Right atrium auricular region (tissue), 2 donors: ENCODE data around the gene DTL. TPM values are rescaled to one million over a fixed set of nuclear protein-coding genes. Genes with fewer than 3 reads are reported as not detected.

ENCODE experiments used
- DNase-seq: peaks from one replicate; pipeline ENCODE4 v3.0.0-alpha.2; 2019; ENCODE audit warnings: low spot score
- H3K27ac ChIP-seq, 2 donors: fragments of 200-600 bp; sonication (generic); 1 replicate in 1 of 2; 2 replicates in 1 of 2; pipeline ENCODE4 v1.5.1; 2016 to 2019
- H3K27me3 ChIP-seq, 2 donors: fragments of 200-600 bp; sonication (generic); one replicate each; pipeline versions ENCODE4 v1.5.1 to v1.6.0; 2017 to 2019
- H3K36me3 ChIP-seq: fragments of 200-600 bp; sonication (generic); one replicate; pipeline ENCODE4 v1.5.1; 2016
- H3K4me1 ChIP-seq, 2 donors: fragments of 200-600 bp; sonication (generic); one replicate each; pipeline versions ENCODE4 v1.5.1 to v1.6.0; 2017 to 2019
- H3K4me3 ChIP-seq, 2 donors: fragments of 200-600 bp; sonication (generic); 1 replicate in 1 of 2; 2 replicates in 1 of 2; pipeline ENCODE4 v1.5.1; 2017 to 2019; ENCODE audit warnings: mild to moderate bottlenecking in 1 of 2, moderate library complexity in 1 of 2
- H3K9me3 ChIP-seq, 2 donors: fragments of 200-600 bp; sonication (generic); one replicate each; pipeline ENCODE4 v1.5.1; 2019
- CTCF ChIP-seq, 2 donors: fragments of 200-600 bp; sonication (generic); IDR thresholded peaks; one replicate each; pipeline ENCODE4 v1.5.1; 2019; ENCODE audit warnings: antibody characterized with exemption in 2 of 2
- total RNA-seq, 2 donors: library from RNA; depleted of rRNA; stranded (reverse); fragments of >200 nt; gene quantifications; one replicate each; pipeline ENCODE4 v1.1.0, GENCODE V29; 2016

The DTL gene
- total RNA-seq, 2 donors from 2014 or later = 0.08 TPM; not detected in 1

- Histone ChIP-seq H3K4me3 (no peak overlapping the region), H3K27ac (no peak overlapping the region), H3K27me3 (no peaks in the 10 kb centered on the region), H3K4me1 (no peaks in the 10 kb centered on the region), H3K36me3 (no peaks in the 10 kb centered on the region), H3K9me3 (no peaks in the 10 kb centered on the region)
- DNase-seq = no peak
- no peak for TF ChIP-seq CTCF (IDR thresholded peaks at IDR 0.05)
Measured at GRCh38 chr1:212042436-212042835, 6.9 kb downstream of the DTL start.

- H3K36me3 ChIP-seq = no peaks in the 10 kb centered on the region
- H3K4me1 ChIP-seq = no peaks in the 10 kb centered on the region
- H3K4me3 ChIP-seq = no peak overlapping the region
- no peak for DNase-seq
- H3K27me3 ChIP-seq = no peaks in the 10 kb centered on the region
- H3K9me3 ChIP-seq = no peaks in the 10 kb centered on the region
- no peak for TF ChIP-seq CTCF (IDR thresholded peaks at IDR 0.05)
- H3K27ac ChIP-seq = no peak overlapping the region
Measured at GRCh38 chr1:212044851-212045250, 9.3 kb downstream of the DTL start.

GRCh38 chr1:212045981-212046380, 10.4 kb downstream of the DTL start:
- Histone ChIP-seq H3K27me3 (no peaks in the 10 kb centered on the region), H3K4me1 (no peaks in the 10 kb centered on the region), H3K27ac (no peak overlapping the region), H3K4me3 (no peak overlapping the region), H3K36me3 (no peaks in the 10 kb centered on the region), H3K9me3 (no peaks in the 10 kb centered on the region)
- TF ChIP-seq CTCF (IDR thresholded peaks at IDR 0.05) = no peak
- no peak for DNase-seq

- DNase-seq = no peak
- no peaks in the 10 kb centered on the region for H3K36me3 ChIP-seq
- no peak overlapping the region for H3K27ac ChIP-seq
- H3K4me3 ChIP-seq = no peak overlapping the region
- H3K4me1 ChIP-seq = no peaks in the 10 kb centered on the region
- TF ChIP-seq CTCF (IDR thresholded peaks at IDR 0.05) = no peak
- peaks cover 0 to 9% of the 10 kb centered on the region in 2 donors for H3K9me3 ChIP-seq
- no peaks in the 10 kb centered on the region for H3K27me3 ChIP-seq
Measured at GRCh38 chr1:212053993-212054392, 18.4 kb downstream of the DTL start.

- H3K4me1 ChIP-seq = no peaks in the 10 kb centered on the region
- H3K27me3 ChIP-seq = no peaks in the 10 kb centered on the region
- no peak for DNase-seq
- no peaks in the 10 kb centered on the region for H3K36me3 ChIP-seq
- no peak overlapping the region for H3K27ac ChIP-seq
- H3K9me3 ChIP-seq = peaks cover 0 to 9% of the 10 kb centered on the region in 2 donors
- H3K4me3 ChIP-seq = no peak overlapping the region
- TF ChIP-seq CTCF (IDR thresholded peaks at IDR 0.05) = no peak
Measured at GRCh38 chr1:212055333-212055732, 19.8 kb downstream of the DTL start.
